ENCODE data around the gene NFX1. TPM values are rescaled to one million over a fixed set of nuclear protein-coding genes. Genes with fewer than 3 reads are reported as not detected.

Gene NFX1
- total RNA-seq, 1 experiment from 2014 or later = 32.6 TPM

DNA sequence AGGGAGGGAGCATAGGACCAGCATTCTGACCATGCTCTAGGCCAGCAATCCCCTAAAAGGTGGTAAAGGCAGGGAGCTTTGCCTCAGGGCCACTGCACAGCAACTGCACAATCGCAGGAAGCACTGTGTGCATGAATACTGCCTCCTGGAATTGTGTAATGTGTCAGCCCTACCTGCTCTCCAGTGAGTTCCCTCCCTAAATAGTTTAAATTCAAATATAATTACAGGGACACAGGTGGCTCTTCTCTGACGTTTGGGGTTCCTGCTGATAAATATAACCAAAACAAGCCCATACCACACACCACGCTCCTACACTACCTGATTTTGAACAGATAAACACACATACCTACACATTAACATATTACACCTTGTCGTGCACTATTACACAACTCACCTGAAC is 34.8 kb upstream of the NFX1 start:
- TF ChIP-seq, protein P1, sequence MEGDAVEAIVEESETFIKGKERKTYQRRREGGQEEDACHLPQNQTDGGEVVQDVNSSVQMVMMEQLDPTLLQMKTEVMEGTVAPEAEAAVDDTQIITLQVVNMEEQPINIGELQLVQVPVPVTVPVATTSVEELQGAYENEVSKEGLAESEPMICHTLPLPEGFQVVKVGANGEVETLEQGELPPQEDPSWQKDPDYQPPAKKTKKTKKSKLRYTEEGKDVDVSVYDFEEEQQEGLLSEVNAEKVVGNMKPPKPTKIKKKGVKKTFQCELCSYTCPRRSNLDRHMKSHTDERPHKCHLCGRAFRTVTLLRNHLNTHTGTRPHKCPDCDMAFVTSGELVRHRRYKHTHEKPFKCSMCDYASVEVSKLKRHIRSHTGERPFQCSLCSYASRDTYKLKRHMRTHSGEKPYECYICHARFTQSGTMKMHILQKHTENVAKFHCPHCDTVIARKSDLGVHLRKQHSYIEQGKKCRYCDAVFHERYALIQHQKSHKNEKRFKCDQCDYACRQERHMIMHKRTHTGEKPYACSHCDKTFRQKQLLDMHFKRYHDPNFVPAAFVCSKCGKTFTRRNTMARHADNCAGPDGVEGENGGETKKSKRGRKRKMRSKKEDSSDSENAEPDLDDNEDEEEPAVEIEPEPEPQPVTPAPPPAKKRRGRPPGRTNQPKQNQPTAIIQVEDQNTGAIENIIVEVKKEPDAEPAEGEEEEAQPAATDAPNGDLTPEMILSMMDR (IDR thresholded peaks at IDR 0.05; ENCODE audit: insufficient read depth in 1 of 2, low read depth in 1 of 2, low read length in 1 of 2, severe bottlenecking in 1 of 2, unreplicated experiment in 1 of 2) = no peak
- no peaks in the 10 kb centered on the region for H3K9me3 Mint-ChIP-seq (ENCODE audit: unreplicated experiment)
- no peak overlapping the region for H3K4me3 ChIP-seq (ENCODE audit: low read depth, low read length)
- H3K4me3 Mint-ChIP-seq (ENCODE audit: unreplicated experiment) = no peak overlapping the region
- H3K27me3 ChIP-seq (replicated peaks; ENCODE audit: control insufficient read depth, insufficient read depth, low read length) = no peaks in the 10 kb centered on the region
- no TSS peak for BruUV-seq (replicated peaks)
- H3K27ac Mint-ChIP-seq (ENCODE audit: unreplicated experiment) = no peak overlapping the region
- CTCF ChIA-PET = no interaction called here
- H3K36me3 ChIP-seq (ENCODE audit: control insufficient read depth, insufficient read depth, low read length) = peaks cover 10% of the 10 kb centered on the region
- H3K4me1 Mint-ChIP-seq (ENCODE audit: low read depth, unreplicated experiment) = peaks cover 7% of the 10 kb centered on the region
- DNase-seq = no peak
- no peaks in the 10 kb centered on the region for H3K4me1 ChIP-seq
- H3K27me3 Mint-ChIP-seq (ENCODE audit: insufficient read depth, unreplicated experiment) = no peaks in the 10 kb centered on the region
- H3K9me3 ChIP-seq = no peaks in the 10 kb centered on the region
- POLR2A ChIA-PET = no interaction called here
- peaks cover 82% of the 10 kb centered on the region for H3K36me3 Mint-ChIP-seq (ENCODE audit: insufficient read depth, unreplicated experiment)
- intact Hi-C loops (cut with micrococcal nuclease; ENCODE audit: unreplicated experiment) = no loop called here

DNA sequence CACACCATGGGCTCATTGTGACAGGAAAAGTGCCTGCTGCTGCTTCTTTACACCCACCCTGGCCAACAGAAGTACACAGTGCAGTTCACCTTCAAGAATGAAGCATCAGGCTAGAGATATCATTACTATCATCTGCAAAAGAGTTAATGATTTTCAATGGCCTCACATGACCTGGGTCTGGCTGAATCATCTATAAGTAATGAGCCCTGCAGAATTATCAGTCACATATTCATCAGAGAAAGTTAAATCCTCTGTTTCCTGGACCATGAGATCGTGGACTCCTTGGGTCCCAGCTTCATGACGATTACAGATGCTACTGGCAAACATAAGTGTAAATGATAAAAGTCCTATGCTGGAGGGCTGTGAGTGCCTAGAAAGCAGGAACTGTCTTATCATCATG is 34.1 kb upstream of the NFX1 start:
- TF ChIP-seq, protein P1 (IDR thresholded peaks at IDR 0.05; ENCODE audit: insufficient read depth in 1 of 2, low read depth in 1 of 2, low read length in 1 of 2, severe bottlenecking in 1 of 2, unreplicated experiment in 1 of 2) = no peak
- Mint-ChIP-seq H3K4me1 (ENCODE audit: low read depth, unreplicated experiment) (peaks cover 7% of the 10 kb centered on the region), H3K27ac (ENCODE audit: unreplicated experiment) (no peak overlapping the region), H3K9me3 (ENCODE audit: unreplicated experiment) (no peaks in the 10 kb centered on the region), H3K36me3 (ENCODE audit: insufficient read depth, unreplicated experiment) (peaks cover 82% of the 10 kb centered on the region), H3K27me3 (ENCODE audit: insufficient read depth, unreplicated experiment) (no peaks in the 10 kb centered on the region), H3K4me3 (ENCODE audit: unreplicated experiment) (no peak overlapping the region)
- no TSS peak for BruUV-seq (replicated peaks)
- peaks cover 10% of the 10 kb centered on the region for H3K36me3 ChIP-seq (ENCODE audit: control insufficient read depth, insufficient read depth, low read length)
- H3K27me3 ChIP-seq (replicated peaks; ENCODE audit: control insufficient read depth, insufficient read depth, low read length) = no peaks in the 10 kb centered on the region
- intact Hi-C loops (cut with micrococcal nuclease; ENCODE audit: unreplicated experiment) = no loop called here
- no peak overlapping the region for H3K4me3 ChIP-seq (ENCODE audit: low read depth, low read length)
- ChIA-PET POLR2A (no interaction called here), CTCF (no interaction called here)
- no peaks in the 10 kb centered on the region for H3K4me1 ChIP-seq
- no peak for DNase-seq
- H3K9me3 ChIP-seq = no peaks in the 10 kb centered on the region

DNA sequence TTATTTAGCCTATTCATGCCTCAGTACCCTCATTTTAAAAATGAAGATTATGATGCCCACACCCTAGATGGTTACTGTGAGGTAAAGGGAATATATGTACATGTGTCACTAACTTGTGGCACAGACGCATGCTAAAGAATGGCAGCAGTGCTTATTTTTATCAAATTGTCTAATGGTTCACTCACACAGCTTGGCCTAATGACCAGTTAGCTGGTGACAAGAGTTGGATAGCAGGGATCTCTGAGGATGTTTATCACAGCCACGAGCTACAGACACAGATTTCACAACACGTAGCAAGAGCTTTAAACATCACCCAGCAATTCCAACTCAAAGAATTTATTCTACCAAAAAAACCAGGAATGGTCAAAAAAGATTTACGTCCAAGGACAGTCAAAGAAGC is 33.0 kb upstream of the NFX1 start:
- TF ChIP-seq, protein P1 (IDR thresholded peaks at IDR 0.05; ENCODE audit: insufficient read depth in 1 of 2, low read depth in 1 of 2, low read length in 1 of 2, severe bottlenecking in 1 of 2, unreplicated experiment in 1 of 2) = no peak
- peaks cover 90% of the 10 kb centered on the region for H3K36me3 Mint-ChIP-seq (ENCODE audit: insufficient read depth, unreplicated experiment)
- no peaks in the 10 kb centered on the region for H3K27me3 Mint-ChIP-seq (ENCODE audit: insufficient read depth, unreplicated experiment)
- Histone ChIP-seq H3K27me3 (replicated peaks; ENCODE audit: control insufficient read depth, insufficient read depth, low read length) (no peaks in the 10 kb centered on the region), H3K4me1 (no peaks in the 10 kb centered on the region), H3K9me3 (no peaks in the 10 kb centered on the region), H3K4me3 (ENCODE audit: low read depth, low read length) (no peak overlapping the region), H3K36me3 (ENCODE audit: control insufficient read depth, insufficient read depth, low read length) (peaks cover 10% of the 10 kb centered on the region)
- BruUV-seq (replicated peaks) = no TSS peak
- H3K27ac Mint-ChIP-seq (ENCODE audit: unreplicated experiment) = no peak overlapping the region
- no peak for DNase-seq
- POLR2A ChIA-PET = no interaction called here
- peaks cover 7% of the 10 kb centered on the region for H3K4me1 Mint-ChIP-seq (ENCODE audit: low read depth, unreplicated experiment)
- no peaks in the 10 kb centered on the region for H3K9me3 Mint-ChIP-seq (ENCODE audit: unreplicated experiment)
- no peak overlapping the region for H3K4me3 Mint-ChIP-seq (ENCODE audit: unreplicated experiment)
- CTCF ChIA-PET = no interaction called here
- intact Hi-C loops (cut with micrococcal nuclease; ENCODE audit: unreplicated experiment) = no loop called here
